Endothelial cell of umbilical vein (primary cell): ENCODE data around the gene OR9A2. TPM values are rescaled to one million over a fixed set of nuclear protein-coding genes. Genes with fewer than 3 reads are reported as not detected.
A peak's percentile ranks its signal among the peaks of the same experiment; 100 is the strongest.

Source experiments
- BruUV-seq: library from RNA; stranded (reverse); fragments of 400-500 nt; replicated peaks from 2 replicates; lab custom pipeline; 2021; lab: Mats Ljungman, UMichigan
- CTCF ChIA-PET: fragments of 300-600, 350-600 bp; sonication (Branson Sonifier 250); formaldehyde crosslinking; loops from one replicate; lab custom pipeline; 2021; ENCODE audit warnings: antibody characterized with exemption, inconsistent platforms; lab: Charles Lee
- POLR2A ChIA-PET: fragments of 300-600, 350-600 bp; sonication (Branson Sonifier 250); formaldehyde crosslinking; loops from one replicate; lab custom pipeline; 2021; ENCODE audit warnings: antibody characterized with exemption, inconsistent platforms; lab: Charles Lee
- DNase-seq: peaks from one replicate; pipeline ENCODE4 v3.0.0-alpha.2; 2011; ENCODE audit warnings: low read depth, low spot score
- FAIRE-seq: peaks from 2 replicates; lab custom pipeline; 2011; peaks lifted over from hg19 to GRCh38; lab: Jason Lieb, UNC
- H2AFZ ChIP-seq: 2 replicates; pipeline ENCODE4 v1.6.0; 2012; ENCODE audit warnings: low read depth, low read length, control low read depth, inconsistent platforms
- H3K27ac ChIP-seq: 2 replicates; pipeline ENCODE4 v1.5.1; 2011; ENCODE audit warnings: low read depth, mild to moderate bottlenecking, control low read depth, low read length, moderate library complexity; ENCODE audit not compliant: insufficient read depth
- H3K27me3 ChIP-seq, 2 experiments: 2 replicates each; pipeline versions ENCODE4 v1.6.0 to v1.6.1; 2011; ENCODE audit warnings: low read length in 2 of 2, mixed read lengths in 1 of 2; ENCODE audit not compliant: control insufficient read depth in 2 of 2, insufficient read depth in 2 of 2
- H3K36me3 ChIP-seq, 2 experiments: 2 replicates in 1 of 2; 3 replicates in 1 of 2; pipeline ENCODE4 v1.5.1; 2011; ENCODE audit warnings: low read length in 2 of 2, mild to moderate bottlenecking in 1 of 2, moderate library complexity in 1 of 2; ENCODE audit not compliant: control insufficient read depth in 2 of 2, insufficient read depth in 2 of 2; ENCODE audit errors: extremely low read depth in 1 of 2
- H3K4me1 ChIP-seq: 3 replicates; pipeline ENCODE4 v1.5.1; 2011; ENCODE audit warnings: mild to moderate bottlenecking, low read length; ENCODE audit not compliant: control insufficient read depth, insufficient read depth; ENCODE audit errors: extremely low read depth
- H3K4me2 ChIP-seq: 2 replicates; pipeline ENCODE4 v1.6.1; 2011; ENCODE audit warnings: low read length, control low read depth, mixed read lengths; ENCODE audit not compliant: insufficient read depth
- H3K4me3 ChIP-seq, 3 experiments: fragments of 200-600 bp in 1 of 3; sonication (generic), shearing (Covaris generic) in 1 of 3; replicated peaks in 1 of 3; 2 replicates each; pipeline ENCODE4 v1.5.1; 2011 to 2016; ENCODE audit warnings: control low read depth in 3 of 3, low read length in 3 of 3, mild to moderate bottlenecking in 2 of 3, inconsistent platforms in 1 of 3, low read depth in 1 of 3, moderate library complexity in 1 of 3; ENCODE audit not compliant: insufficient read depth in 1 of 3
- H3K79me2 ChIP-seq: 2 replicates; pipeline ENCODE4 v1.6.0; 2012; ENCODE audit warnings: low read length, inconsistent platforms; ENCODE audit not compliant: control insufficient read depth, insufficient read depth
- H3K9ac ChIP-seq: replicated peaks from 2 replicates; pipeline ENCODE3; 2011; ENCODE audit warnings: low read length, control low read depth; ENCODE audit not compliant: insufficient read depth; ENCODE audit errors: extremely low read depth
- H3K9me1 ChIP-seq: replicated peaks from 3 replicates; pipeline ENCODE4 v1.6.0; 2011; ENCODE audit warnings: mild to moderate bottlenecking, low read length; ENCODE audit not compliant: control insufficient read depth, insufficient read depth; ENCODE audit errors: extremely low read depth
- H3K9me3 ChIP-seq: replicated peaks from 2 replicates; pipeline ENCODE4 v1.5.1; 2012; ENCODE audit warnings: low read length, inconsistent platforms; ENCODE audit not compliant: control insufficient read depth, insufficient read depth
- H4K20me1 ChIP-seq: replicated peaks from 2 replicates; pipeline ENCODE3; 2011; ENCODE audit warnings: mild to moderate bottlenecking, low read length; ENCODE audit not compliant: control insufficient read depth, insufficient read depth; ENCODE audit errors: extremely low read depth
- FOS ChIP-seq: IDR thresholded peaks from 2 replicates; pipeline ENCODE4 v1.6.1; 2011; ENCODE audit warnings: mild to moderate bottlenecking, low read length, moderate library complexity, borderline replicate concordance; ENCODE audit not compliant: insufficient read depth
- POLR2AphosphoS5 ChIP-seq: IDR thresholded peaks from 2 replicates; pipeline ENCODE4 v1.6.1; 2012; ENCODE audit warnings: low read depth, mild to moderate bottlenecking, control low read depth, low read length, moderate library complexity; ENCODE audit not compliant: insufficient read depth
- dilution Hi-C: fragments of 300-500 bp; cut with MboI; formaldehyde crosslinking; loops from one replicate; pipeline ENCODE4 v1.15.0; 2019; ENCODE audit warnings: low sequenced_read_pairs; ENCODE audit not compliant: extremely low pct_ligation_motif_present
- intact Hi-C: fragments of 100-400 bp; cut with micrococcal nuclease; formaldehyde crosslinking; loops from one replicate; pipeline ENCODE4 v1.10.0; 2022
- polyA plus RNA-seq, 4 experiments: library from polyadenylated mRNA; depleted of rRNA in 3 of 4; stranded (reverse) in 3 of 4; unstranded in 1 of 4; fragments of >200 nt; gene quantifications; 2 replicates each; pipeline versions ENCODE4 v1.2.1 to v1.2.3, GENCODE V29; 2011 to 2012; ENCODE audit warnings: missing spikeins in 1 of 4
- total RNA-seq: library from RNA; stranded (reverse); gene quantifications from 2 replicates; pipeline ENCODE4 v1.2.3, GENCODE V29; 2021
- TF ChIP-seq, protein P1 (sequence below), 2 donors: IDR thresholded peaks; 1 replicate in 1 of 2; 2 replicates in 1 of 2; pipeline ENCODE4 v1.5.1; 2011; ENCODE audit warnings: low read length in 2 of 2, mild to moderate bottlenecking in 2 of 2, moderate library complexity in 2 of 2, control low read depth in 1 of 2, inconsistent platforms in 1 of 2, low read depth in 1 of 2; ENCODE audit not compliant: insufficient read depth in 1 of 2; ENCODE audit errors: extremely low read depth in 1 of 2

The OR9A2 gene
- total and polyA plus RNA-seq, 2 donors (not counting 3 experiments of a cell fraction or from before 2014, with no cell fraction given) = not detected

- Histone ChIP-seq H3K4me3 (no peak overlapping the region), H3K9ac (no peak overlapping the region), H3K27me3 (peaks cover 15 to 18% of the 10 kb centered on the region in 2 experiments), H3K4me1 (peaks cover 3% of the 10 kb centered on the region), H3K9me3 (no peaks in the 10 kb centered on the region), H2AFZ (peak overlapping the region; percentile 96), H3K27ac (no peak overlapping the region), H3K9me1 (no peaks in the 10 kb centered on the region), H3K79me2 (no peaks in the 10 kb centered on the region), H4K20me1 (no peaks in the 10 kb centered on the region), H3K36me3 (no peaks in the 10 kb centered on the region), H3K4me2 (peak overlapping the region; percentile 71)
- intact Hi-C loops = loop anchor here (1.0 kb wide), 6 partner anchors 94 to 468 kb away; no protein-coding TSS in a partner anchor
- DNase-seq (no peak), FAIRE-seq (no peak)
- POLR2A ChIA-PET = no interaction called here
- CTCF ChIA-PET = interaction anchor here (0.7 to 26.4 kb wide), 31 partner anchors 11 to 544 kb away, joined by 3 to 967 read pairs (median 7); partner anchors contain the start of genes EPHB6 and TAS2R40
- TF ChIP-seq POLR2AphosphoS5 = no peak
- no peak for TF ChIP-seq FOS
- BruUV-seq = no TSS peak
- dilution Hi-C loops = loop anchor here (25.0 kb wide), 1 partner anchor 209 kb away; the partner anchor contains the start of gene TAS2R40
These were observed 24.0 kb downstream of the OR9A2 start for GRCh38 chr7:143002898-143003297.

DNA sequence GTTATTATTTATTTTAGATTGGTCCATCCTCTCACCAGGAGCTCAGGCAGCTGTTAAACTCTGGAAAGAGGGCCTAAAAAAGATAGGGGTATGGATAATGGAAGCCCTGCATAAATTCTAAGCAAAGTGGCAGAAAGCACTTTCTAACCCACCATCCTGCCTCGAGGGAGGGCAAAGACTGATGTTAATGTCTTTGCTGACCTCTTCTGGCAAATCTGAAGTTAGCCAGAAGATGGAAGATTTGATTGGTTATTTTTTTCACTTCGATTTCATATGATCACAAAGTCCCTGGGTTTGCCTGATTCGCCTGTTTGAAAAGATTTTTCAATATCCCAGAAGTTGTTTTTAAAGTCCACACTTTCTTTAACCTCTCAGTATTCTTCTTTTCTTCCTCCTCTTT is 24.8 kb downstream of the OR9A2 start:
- FAIRE-seq (no peak), DNase-seq (peak; percentile 26)
- no peaks in the 10 kb centered on the region for H4K20me1 ChIP-seq
- no peaks in the 10 kb centered on the region for H3K9me1 ChIP-seq
- peaks cover 15 to 18% of the 10 kb centered on the region in 2 experiments for H3K27me3 ChIP-seq
- dilution Hi-C loops (loop anchor here (25.0 kb wide), 1 partner anchor 210 kb away; the partner anchor contains the start of gene TAS2R40), intact Hi-C loops (no loop called here)
- no peak overlapping the region for H3K4me2 ChIP-seq
- no peaks in the 10 kb centered on the region for H3K9me3 ChIP-seq
- H2AFZ ChIP-seq = no peak overlapping the region
- no peak overlapping the region for H3K9ac ChIP-seq
- ChIA-PET CTCF (interaction anchor here (0.7 to 26.4 kb wide), 17 partner anchors 10 to 524 kb away, joined by 3 to 967 read pairs (median 27); partner anchors contain the start of genes EPHB6 and TAS2R40), POLR2A (no interaction called here)
- TF ChIP-seq, protein P1, sequence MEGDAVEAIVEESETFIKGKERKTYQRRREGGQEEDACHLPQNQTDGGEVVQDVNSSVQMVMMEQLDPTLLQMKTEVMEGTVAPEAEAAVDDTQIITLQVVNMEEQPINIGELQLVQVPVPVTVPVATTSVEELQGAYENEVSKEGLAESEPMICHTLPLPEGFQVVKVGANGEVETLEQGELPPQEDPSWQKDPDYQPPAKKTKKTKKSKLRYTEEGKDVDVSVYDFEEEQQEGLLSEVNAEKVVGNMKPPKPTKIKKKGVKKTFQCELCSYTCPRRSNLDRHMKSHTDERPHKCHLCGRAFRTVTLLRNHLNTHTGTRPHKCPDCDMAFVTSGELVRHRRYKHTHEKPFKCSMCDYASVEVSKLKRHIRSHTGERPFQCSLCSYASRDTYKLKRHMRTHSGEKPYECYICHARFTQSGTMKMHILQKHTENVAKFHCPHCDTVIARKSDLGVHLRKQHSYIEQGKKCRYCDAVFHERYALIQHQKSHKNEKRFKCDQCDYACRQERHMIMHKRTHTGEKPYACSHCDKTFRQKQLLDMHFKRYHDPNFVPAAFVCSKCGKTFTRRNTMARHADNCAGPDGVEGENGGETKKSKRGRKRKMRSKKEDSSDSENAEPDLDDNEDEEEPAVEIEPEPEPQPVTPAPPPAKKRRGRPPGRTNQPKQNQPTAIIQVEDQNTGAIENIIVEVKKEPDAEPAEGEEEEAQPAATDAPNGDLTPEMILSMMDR (IDR thresholded peaks at IDR 0.05; ENCODE audit: extremely low read depth in 1 of 2, insufficient read depth in 1 of 2, low read depth in 1 of 2, low read length in 2 of 2) = peak in 1 of 2 donors; percentile 15
- TF ChIP-seq FOS = no peak
- BruUV-seq = no TSS peak
- H3K79me2 ChIP-seq = no peaks in the 10 kb centered on the region
- no peaks in the 10 kb centered on the region for H3K36me3 ChIP-seq
- no peak overlapping the region for H3K4me3 ChIP-seq
- H3K4me1 ChIP-seq = peaks cover 3% of the 10 kb centered on the region
- H3K27ac ChIP-seq = no peak overlapping the region
